Hepatocyte (in vitro differentiated cells): ENCODE measurements around the gene LRRC4C.

ENCODE experiments used
- EZH2 ChIP-seq: fragments of 200-600 bp; sonication (generic); IDR thresholded peaks from 2 replicates; pipeline ENCODE4 v1.6.1; 2016; ENCODE audit warnings: antibody characterized with exemption, mild to moderate bottlenecking, borderline replicate concordance
- EZH2phosphoT487 ChIP-seq: fragments of 200-600 bp; sonication (generic); IDR thresholded peaks from one replicate; pipeline ENCODE4 v1.6.1; 2018; ENCODE audit warnings: antibody characterized with exemption, mild to moderate bottlenecking, low read depth, moderate library complexity; ENCODE audit not compliant: unreplicated experiment, severe bottlenecking
- TF ChIP-seq, protein P1 (sequence below): fragments of 200-600 bp; sonication (generic); IDR thresholded peaks from 2 replicates; pipeline ENCODE4 v1.5.1; 2016; ENCODE audit warnings: antibody characterized with exemption, mild to moderate bottlenecking; ENCODE audit not compliant: poor library complexity

DNA sequence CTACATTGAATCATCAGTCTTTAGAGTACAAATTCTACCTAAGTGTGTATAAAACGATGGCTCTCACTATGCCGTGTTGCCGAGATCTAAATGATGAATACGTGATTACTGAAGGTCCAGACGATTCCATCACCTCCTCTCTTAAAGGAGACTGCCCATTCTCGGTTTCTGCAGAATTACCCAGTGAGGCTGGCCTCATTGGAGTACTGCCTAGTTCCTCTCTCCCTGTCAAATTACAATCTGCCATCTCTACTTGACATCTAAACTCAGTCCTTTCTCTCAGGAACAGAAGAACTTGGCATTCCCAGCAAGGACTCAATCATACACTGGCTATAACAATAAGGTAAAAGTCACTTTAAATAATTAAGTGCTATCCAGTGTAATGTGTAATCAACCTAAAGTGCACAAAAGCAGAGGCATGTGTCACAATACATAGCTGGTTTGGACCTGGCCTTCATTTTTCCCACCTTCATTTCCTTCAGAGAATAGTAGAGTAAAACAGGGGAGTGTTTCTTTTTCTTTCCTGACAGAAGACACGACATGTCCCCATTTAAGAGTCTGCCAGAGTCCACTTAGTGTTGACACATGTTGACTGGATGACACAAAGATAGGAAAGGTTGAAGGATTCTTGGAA, 634.1 kb downstream of the LRRC4C start:
- TF ChIP-seq, protein P1, sequence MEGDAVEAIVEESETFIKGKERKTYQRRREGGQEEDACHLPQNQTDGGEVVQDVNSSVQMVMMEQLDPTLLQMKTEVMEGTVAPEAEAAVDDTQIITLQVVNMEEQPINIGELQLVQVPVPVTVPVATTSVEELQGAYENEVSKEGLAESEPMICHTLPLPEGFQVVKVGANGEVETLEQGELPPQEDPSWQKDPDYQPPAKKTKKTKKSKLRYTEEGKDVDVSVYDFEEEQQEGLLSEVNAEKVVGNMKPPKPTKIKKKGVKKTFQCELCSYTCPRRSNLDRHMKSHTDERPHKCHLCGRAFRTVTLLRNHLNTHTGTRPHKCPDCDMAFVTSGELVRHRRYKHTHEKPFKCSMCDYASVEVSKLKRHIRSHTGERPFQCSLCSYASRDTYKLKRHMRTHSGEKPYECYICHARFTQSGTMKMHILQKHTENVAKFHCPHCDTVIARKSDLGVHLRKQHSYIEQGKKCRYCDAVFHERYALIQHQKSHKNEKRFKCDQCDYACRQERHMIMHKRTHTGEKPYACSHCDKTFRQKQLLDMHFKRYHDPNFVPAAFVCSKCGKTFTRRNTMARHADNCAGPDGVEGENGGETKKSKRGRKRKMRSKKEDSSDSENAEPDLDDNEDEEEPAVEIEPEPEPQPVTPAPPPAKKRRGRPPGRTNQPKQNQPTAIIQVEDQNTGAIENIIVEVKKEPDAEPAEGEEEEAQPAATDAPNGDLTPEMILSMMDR, result no peak
- TF ChIP-seq EZH2phosphoT487 (no peak), EZH2 (no peak)
